ENCODE results near the gene CPT1C. TPM values are rescaled to one million over a fixed set of nuclear protein-coding genes. Genes with fewer than 3 reads are reported as not detected.
A peak's percentile ranks its signal among the peaks of the same experiment; 100 is the strongest.

Gene CPT1C
- total RNA-seq, 1 donor from 2014 or later: 33.6 TPM

GRCh38 chr19:49662011-49662410 is 28.9 kb upstream of the CPT1C start:
- Histone ChIP-seq H3K27ac (ENCODE audit: low read depth, low read length) (no peak overlapping the region), H3K27me3 (ENCODE audit: insufficient read depth, low read length) (no peaks in the 10 kb centered on the region), H3K9me3 (ENCODE audit: insufficient read depth, low read depth, low read length) (peaks cover 4% of the 10 kb centered on the region), H3K36me3 (ENCODE audit: insufficient read depth, low read length) (peaks cover 23% of the 10 kb centered on the region), H4K20me1 (ENCODE audit: insufficient read depth, low read length) (peaks cover 42% of the 10 kb centered on the region), H3K9ac (ENCODE audit: low read length) (no peak overlapping the region), H3K4me3 (ENCODE audit: insufficient read depth, low read depth, low read length) (no peak overlapping the region), H2AFZ (ENCODE audit: low read depth, low read length) (no peak overlapping the region), H3K4me2 (ENCODE audit: low read length) (no peak overlapping the region), H3K4me1 (ENCODE audit: insufficient read depth, low read length) (peaks cover 17% of the 10 kb centered on the region), H3K79me2 (ENCODE audit: insufficient read depth, low read length) (peaks cover 35% of the 10 kb centered on the region)
- Mint-ChIP-seq H3K9me3 (ENCODE audit: unreplicated experiment) (no peaks in the 10 kb centered on the region), H3K27me3 (ENCODE audit: low read depth, unreplicated experiment) (no peaks in the 10 kb centered on the region), H3K4me3 (ENCODE audit: unreplicated experiment) (no peak overlapping the region), H3K27ac (ENCODE audit: unreplicated experiment) (no peak overlapping the region), H3K36me3 (ENCODE audit: low read depth, unreplicated experiment) (peaks cover 17% of the 10 kb centered on the region), H3K4me1 (ENCODE audit: low read depth, unreplicated experiment) (peaks cover 5% of the 10 kb centered on the region)
- TF ChIP-seq, protein P1, sequence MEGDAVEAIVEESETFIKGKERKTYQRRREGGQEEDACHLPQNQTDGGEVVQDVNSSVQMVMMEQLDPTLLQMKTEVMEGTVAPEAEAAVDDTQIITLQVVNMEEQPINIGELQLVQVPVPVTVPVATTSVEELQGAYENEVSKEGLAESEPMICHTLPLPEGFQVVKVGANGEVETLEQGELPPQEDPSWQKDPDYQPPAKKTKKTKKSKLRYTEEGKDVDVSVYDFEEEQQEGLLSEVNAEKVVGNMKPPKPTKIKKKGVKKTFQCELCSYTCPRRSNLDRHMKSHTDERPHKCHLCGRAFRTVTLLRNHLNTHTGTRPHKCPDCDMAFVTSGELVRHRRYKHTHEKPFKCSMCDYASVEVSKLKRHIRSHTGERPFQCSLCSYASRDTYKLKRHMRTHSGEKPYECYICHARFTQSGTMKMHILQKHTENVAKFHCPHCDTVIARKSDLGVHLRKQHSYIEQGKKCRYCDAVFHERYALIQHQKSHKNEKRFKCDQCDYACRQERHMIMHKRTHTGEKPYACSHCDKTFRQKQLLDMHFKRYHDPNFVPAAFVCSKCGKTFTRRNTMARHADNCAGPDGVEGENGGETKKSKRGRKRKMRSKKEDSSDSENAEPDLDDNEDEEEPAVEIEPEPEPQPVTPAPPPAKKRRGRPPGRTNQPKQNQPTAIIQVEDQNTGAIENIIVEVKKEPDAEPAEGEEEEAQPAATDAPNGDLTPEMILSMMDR (IDR thresholded peaks at IDR 0.05; ENCODE audit: insufficient read depth, low read depth, low read length): no peak
- no peak for TF ChIP-seq EZH2 (IDR thresholded peaks at IDR 0.05; ENCODE audit: insufficient read depth, low read length)
- DNase-seq (ENCODE audit: low read depth) (no peak), FAIRE-seq (no peak)

- Mint-ChIP-seq H3K9me3 (ENCODE audit: unreplicated experiment) (no peaks in the 10 kb centered on the region), H3K27me3 (ENCODE audit: low read depth, unreplicated experiment) (no peaks in the 10 kb centered on the region), H3K4me3 (ENCODE audit: unreplicated experiment) (no peak overlapping the region), H3K4me1 (ENCODE audit: low read depth, unreplicated experiment) (peaks cover 9% of the 10 kb centered on the region), H3K36me3 (ENCODE audit: low read depth, unreplicated experiment) (peaks cover 17% of the 10 kb centered on the region), H3K27ac (ENCODE audit: unreplicated experiment) (peak overlapping the region; percentile 31)
- peaks cover 21% of the 10 kb centered on the region for H3K4me1 ChIP-seq (ENCODE audit: insufficient read depth, low read length)
- no peak overlapping the region for H3K4me3 ChIP-seq (ENCODE audit: insufficient read depth, low read depth, low read length)
- TF ChIP-seq, protein P1 (IDR thresholded peaks at IDR 0.05; ENCODE audit: insufficient read depth, low read depth, low read length): no peak
- TF ChIP-seq EZH2 (IDR thresholded peaks at IDR 0.05; ENCODE audit: insufficient read depth, low read length): no peak
- H2AFZ ChIP-seq (ENCODE audit: low read depth, low read length): no peak overlapping the region
- peaks cover 36% of the 10 kb centered on the region for H4K20me1 ChIP-seq (ENCODE audit: insufficient read depth, low read length)
- no peak overlapping the region for H3K4me2 ChIP-seq (ENCODE audit: low read length)
- H3K27me3 ChIP-seq (ENCODE audit: insufficient read depth, low read length): no peaks in the 10 kb centered on the region
- peaks cover 23% of the 10 kb centered on the region for H3K36me3 ChIP-seq (ENCODE audit: insufficient read depth, low read length)
- DNase-seq (ENCODE audit: low read depth) (no peak), FAIRE-seq (no peak)
- peaks cover 4% of the 10 kb centered on the region for H3K9me3 ChIP-seq (ENCODE audit: insufficient read depth, low read depth, low read length)
- no peak overlapping the region for H3K9ac ChIP-seq (ENCODE audit: low read length)
- H3K27ac ChIP-seq (ENCODE audit: low read depth, low read length): no peak overlapping the region
- H3K79me2 ChIP-seq (ENCODE audit: insufficient read depth, low read length): peaks cover 43% of the 10 kb centered on the region
Measured at GRCh38 chr19:49663224-49663623, 27.7 kb upstream of the CPT1C start.

GRCh38 chr19:49664171-49665035 is 26.5 kb upstream of the CPT1C start:
- H3K36me3 ChIP-seq (ENCODE audit: insufficient read depth, low read length): peaks cover 18% of the 10 kb centered on the region
- peak overlapping the region; percentile 94 for H3K4me2 ChIP-seq (ENCODE audit: low read length)
- H3K4me3 ChIP-seq (ENCODE audit: insufficient read depth, low read depth, low read length): peak overlapping the region; percentile 94
- TF ChIP-seq, protein P1 (IDR thresholded peaks at IDR 0.05; ENCODE audit: insufficient read depth, low read depth, low read length): no peak
- TF ChIP-seq EZH2 (IDR thresholded peaks at IDR 0.05; ENCODE audit: insufficient read depth, low read length): no peak
- peak overlapping the region; percentile 100 for H3K4me3 Mint-ChIP-seq (ENCODE audit: unreplicated experiment)
- peaks cover 21% of the 10 kb centered on the region for H3K4me1 ChIP-seq (ENCODE audit: insufficient read depth, low read length)
- no peaks in the 10 kb centered on the region for H3K9me3 Mint-ChIP-seq (ENCODE audit: unreplicated experiment)
- H3K36me3 Mint-ChIP-seq (ENCODE audit: low read depth, unreplicated experiment): peaks cover 15% of the 10 kb centered on the region
- FAIRE-seq (no peak), DNase-seq (ENCODE audit: low read depth) (peak; percentile 42)
- peak overlapping the region; percentile 43 for H2AFZ ChIP-seq (ENCODE audit: low read depth, low read length)
- H3K79me2 ChIP-seq (ENCODE audit: insufficient read depth, low read length): peaks cover 43% of the 10 kb centered on the region
- H3K27me3 ChIP-seq (ENCODE audit: insufficient read depth, low read length): no peaks in the 10 kb centered on the region
- peaks cover 26% of the 10 kb centered on the region for H4K20me1 ChIP-seq (ENCODE audit: insufficient read depth, low read length)
- H3K27ac Mint-ChIP-seq (ENCODE audit: unreplicated experiment): peak overlapping the region; percentile 98
- H3K27me3 Mint-ChIP-seq (ENCODE audit: low read depth, unreplicated experiment): no peaks in the 10 kb centered on the region
- H3K9ac ChIP-seq (ENCODE audit: low read length): peak overlapping the region; percentile 92
- H3K27ac ChIP-seq (ENCODE audit: low read depth, low read length): peak overlapping the region; percentile 44
- peaks cover 4% of the 10 kb centered on the region for H3K9me3 ChIP-seq (ENCODE audit: insufficient read depth, low read depth, low read length)
- H3K4me1 Mint-ChIP-seq (ENCODE audit: low read depth, unreplicated experiment): peaks cover 9% of the 10 kb centered on the region

Measured in astrocyte (in vitro differentiated cells and primary cell).